K562 (cell line): ENCODE results near the gene MAGI2.

Source experiments
- CBFA2T3 ChIP-seq: fragments of 450-650 bp; IDR thresholded peaks from 2 replicates; pipeline ENCODE4 v1.6.1; 2017
- CHCHD3 ChIP-seq: fragments of 250-450 bp; sonication (Bioruptor Pico); IDR thresholded peaks from 2 replicates; pipeline ENCODE4 v2.1.2; 2022; ENCODE audit warnings: mild to moderate bottlenecking
- FOS ChIP-seq: IDR thresholded peaks from 3 replicates; pipeline ENCODE4 v1.6.1; 2011; ENCODE audit not compliant: insufficient read length; ENCODE audit errors: extremely low read depth
- LEF1 ChIP-seq: fragments of 450-650 bp; IDR thresholded peaks from 2 replicates; pipeline ENCODE4 v1.6.1; 2016; ENCODE audit warnings: mild to moderate bottlenecking
- NBN ChIP-seq: fragments of 450-650 bp; IDR thresholded peaks from 2 replicates; pipeline ENCODE4 v1.6.1; 2016; ENCODE audit warnings: low read depth, mild to moderate bottlenecking
- PTBP1 ChIP-seq: fragments of 200-400 bp; formaldehyde crosslinking; IDR thresholded peaks from 2 replicates; pipeline ENCODE4 v1.6.1; 2017; ENCODE audit warnings: low read depth, low read length
- RAD21 ChIP-seq, 2 experiments: fragments of 250-450 bp in 1 of 2; fragments of 450-650 bp in 1 of 2; sonication (Bioruptor Pico) in 1 of 2; formaldehyde crosslinking in 1 of 2; IDR thresholded peaks in 1 of 2; conservative IDR thresholded peaks in 1 of 2; 2 replicates each; pipeline versions ENCODE4 v1.4.0 to v1.8.0; 2020 to 2022; ENCODE audit warnings: mild to moderate bottlenecking in 2 of 2, moderate library complexity in 1 of 2
- TAF1 ChIP-seq: IDR thresholded peaks from 2 replicates; pipeline ENCODE4 v1.6.1; 2011; ENCODE audit warnings: mild to moderate bottlenecking, low read length, moderate library complexity; ENCODE audit not compliant: insufficient read depth, control insufficient read depth, severe bottlenecking; ENCODE audit errors: extremely low read depth
- ZNF354B ChIP-seq: fragments of 250-450 bp; sonication (Bioruptor Pico); IDR thresholded peaks from 2 replicates; pipeline ENCODE4 v1.4.0; 2020
- ZNF655 ChIP-seq: fragments of 250-450 bp; sonication (Bioruptor Pico); IDR thresholded peaks from 2 replicates; pipeline ENCODE4 v1.5.0; 2021
- TF ChIP-seq, protein P1 (sequence below): fragments of 250-450 bp; sonication (Bioruptor Pico); IDR thresholded peaks from 2 replicates; pipeline ENCODE4 v1.8.0; 2022; ENCODE audit warnings: moderate library complexity, mild to moderate bottlenecking, inconsistent platforms

DNA sequence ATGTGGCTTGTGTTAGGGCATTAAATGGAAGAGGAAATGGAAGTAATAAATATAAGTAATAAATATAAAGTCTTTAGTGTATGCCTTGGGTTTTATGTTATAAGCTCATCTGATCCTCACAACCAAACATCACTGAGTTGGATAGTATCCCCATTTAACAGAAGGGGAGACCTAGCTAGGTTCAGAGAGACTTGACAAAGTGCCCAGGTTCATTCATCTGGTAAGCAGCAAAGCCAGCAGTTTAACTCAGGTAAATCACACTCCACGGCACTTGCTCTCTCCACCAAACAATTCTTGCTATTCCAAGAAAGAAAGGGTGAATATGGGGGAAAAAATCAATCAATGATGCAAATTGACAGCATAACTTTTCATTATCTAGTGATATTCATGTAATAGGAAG is 167.3 kb downstream of the MAGI2 start:
- no peak for TF ChIP-seq RAD21 (CRISPR knock-in tag; conservative IDR thresholded peaks at IDR 0.05 in 1 of 2, IDR thresholded peaks at IDR 0.05 in 1 of 2)
- no peak for TF ChIP-seq ZNF655
- no peak for TF ChIP-seq TAF1
- TF ChIP-seq ZNF354B (CRISPR knock-in tag), result no peak
- TF ChIP-seq, protein P1, sequence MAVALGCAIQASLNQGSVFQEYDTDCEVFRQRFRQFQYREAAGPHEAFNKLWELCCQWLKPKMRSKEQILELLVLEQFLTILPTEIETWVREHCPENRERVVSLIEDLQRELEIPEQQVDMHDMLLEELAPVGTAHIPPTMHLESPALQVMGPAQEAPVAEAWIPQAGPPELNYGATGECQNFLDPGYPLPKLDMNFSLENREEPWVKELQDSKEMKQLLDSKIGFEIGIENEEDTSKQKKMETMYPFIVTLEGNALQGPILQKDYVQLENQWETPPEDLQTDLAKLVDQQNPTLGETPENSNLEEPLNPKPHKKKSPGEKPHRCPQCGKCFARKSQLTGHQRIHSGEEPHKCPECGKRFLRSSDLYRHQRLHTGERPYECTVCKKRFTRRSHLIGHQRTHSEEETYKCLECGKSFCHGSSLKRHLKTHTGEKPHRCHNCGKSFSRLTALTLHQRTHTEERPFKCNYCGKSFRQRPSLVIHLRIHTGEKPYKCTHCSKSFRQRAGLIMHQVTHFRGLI, result no peak
- no peak for TF ChIP-seq LEF1
- TF ChIP-seq CBFA2T3, result no peak
- TF ChIP-seq NBN, result no peak
- TF ChIP-seq CHCHD3 (CRISPR knock-in tag), result no peak
- TF ChIP-seq PTBP1, result no peak
- no peak for TF ChIP-seq FOS
